ENCODE measurements around the gene DMD.

Gene DMD

DNA sequence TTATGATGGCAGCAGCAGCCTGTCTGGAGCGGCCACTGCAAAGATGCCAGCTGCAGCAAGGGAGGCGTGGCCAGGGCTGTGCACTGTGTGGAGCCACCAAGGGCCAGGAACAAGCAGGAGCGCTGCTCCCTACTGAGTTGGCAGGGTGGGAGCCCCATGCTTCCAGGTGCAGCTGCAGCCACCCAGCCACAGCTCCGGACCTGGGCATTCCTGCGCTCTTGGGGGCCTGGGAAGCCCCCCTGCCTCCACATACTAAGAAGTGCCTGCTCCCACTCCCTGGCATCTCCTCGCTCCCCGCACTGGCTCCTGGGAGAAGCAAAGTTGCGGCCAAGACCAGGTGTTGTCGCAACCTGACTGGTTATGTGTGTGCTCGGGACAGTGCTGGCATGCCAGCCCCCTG, 619.8 kb downstream of the DMD start:
- no peak for FAIRE-seq
- DNase-seq (ENCODE audit: insufficient read length, low spot score), result no peak
- TF ChIP-seq, protein P1, sequence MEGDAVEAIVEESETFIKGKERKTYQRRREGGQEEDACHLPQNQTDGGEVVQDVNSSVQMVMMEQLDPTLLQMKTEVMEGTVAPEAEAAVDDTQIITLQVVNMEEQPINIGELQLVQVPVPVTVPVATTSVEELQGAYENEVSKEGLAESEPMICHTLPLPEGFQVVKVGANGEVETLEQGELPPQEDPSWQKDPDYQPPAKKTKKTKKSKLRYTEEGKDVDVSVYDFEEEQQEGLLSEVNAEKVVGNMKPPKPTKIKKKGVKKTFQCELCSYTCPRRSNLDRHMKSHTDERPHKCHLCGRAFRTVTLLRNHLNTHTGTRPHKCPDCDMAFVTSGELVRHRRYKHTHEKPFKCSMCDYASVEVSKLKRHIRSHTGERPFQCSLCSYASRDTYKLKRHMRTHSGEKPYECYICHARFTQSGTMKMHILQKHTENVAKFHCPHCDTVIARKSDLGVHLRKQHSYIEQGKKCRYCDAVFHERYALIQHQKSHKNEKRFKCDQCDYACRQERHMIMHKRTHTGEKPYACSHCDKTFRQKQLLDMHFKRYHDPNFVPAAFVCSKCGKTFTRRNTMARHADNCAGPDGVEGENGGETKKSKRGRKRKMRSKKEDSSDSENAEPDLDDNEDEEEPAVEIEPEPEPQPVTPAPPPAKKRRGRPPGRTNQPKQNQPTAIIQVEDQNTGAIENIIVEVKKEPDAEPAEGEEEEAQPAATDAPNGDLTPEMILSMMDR (IDR thresholded peaks at IDR 0.05; ENCODE audit: insufficient read depth, missing control alignments), result no peak

DNA sequence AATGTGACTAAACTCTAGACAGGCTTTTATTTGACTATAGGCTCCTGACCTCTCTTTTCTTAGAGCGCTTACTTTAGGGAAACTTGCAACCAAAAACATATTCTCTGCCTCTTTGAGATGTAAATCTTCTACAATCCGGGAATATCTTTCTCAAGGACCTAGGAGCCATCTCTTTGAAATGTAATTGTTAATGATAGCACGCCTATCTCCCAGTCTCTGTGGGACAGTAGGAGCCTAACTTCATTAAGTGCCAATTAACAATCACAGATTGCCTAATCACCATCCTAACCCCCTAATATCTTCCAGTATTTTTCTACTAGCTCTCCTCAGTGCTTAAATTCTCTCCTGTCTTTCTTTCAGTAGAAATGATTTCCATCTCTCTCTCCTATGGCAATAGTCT, 628.6 kb downstream of the DMD start:
- no peak for DNase-seq (ENCODE audit: insufficient read length, low spot score)
- no peak for FAIRE-seq
- TF ChIP-seq, protein P1 (IDR thresholded peaks at IDR 0.05; ENCODE audit: insufficient read depth, missing control alignments), result no peak

DNA sequence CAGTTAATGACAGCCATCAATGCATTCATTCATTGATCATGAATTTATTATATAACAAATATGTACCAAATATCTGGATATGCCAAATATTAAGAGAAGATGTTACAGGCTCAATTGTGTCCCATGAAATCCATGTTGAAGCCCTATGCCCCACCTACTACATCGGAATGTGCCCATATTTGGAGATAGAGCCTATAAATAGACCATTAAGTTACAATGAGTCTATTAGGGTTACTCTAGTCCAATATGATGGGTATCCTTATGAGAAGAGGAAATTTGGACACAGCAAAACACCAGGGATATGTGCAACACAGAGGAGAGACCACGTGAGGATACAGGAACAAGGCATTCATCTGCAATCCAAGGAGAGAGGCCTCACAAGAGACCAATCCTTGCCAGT, 634.5 kb downstream of the DMD start:
- TF ChIP-seq, protein P1 (IDR thresholded peaks at IDR 0.05; ENCODE audit: insufficient read depth, missing control alignments), result no peak
- DNase-seq (ENCODE audit: insufficient read length, low spot score) (no peak), FAIRE-seq (no peak)

DNA sequence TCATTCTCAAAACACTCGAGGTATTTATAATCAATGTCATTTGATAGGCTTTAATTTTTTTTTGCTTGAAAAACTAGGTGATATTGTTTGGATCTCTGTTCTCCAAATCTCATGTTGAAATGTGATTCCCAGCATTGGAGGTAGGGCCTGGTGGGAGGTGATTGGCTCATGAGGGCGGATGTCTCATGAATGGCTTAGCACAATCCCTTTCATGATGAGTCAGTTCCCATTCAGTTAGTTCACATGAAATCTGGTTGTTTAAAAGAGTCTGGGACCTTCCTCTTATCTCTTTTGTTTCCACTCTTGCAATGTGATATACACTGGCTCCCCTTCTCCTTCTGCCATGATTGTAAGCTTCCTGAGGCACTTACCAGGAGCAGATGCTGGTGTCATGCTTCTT, 638.7 kb downstream of the DMD start:
- TF ChIP-seq, protein P1 (IDR thresholded peaks at IDR 0.05; ENCODE audit: insufficient read depth, missing control alignments), result no peak
- FAIRE-seq, result no peak
- no peak for DNase-seq (ENCODE audit: insufficient read length, low spot score)

DNA sequence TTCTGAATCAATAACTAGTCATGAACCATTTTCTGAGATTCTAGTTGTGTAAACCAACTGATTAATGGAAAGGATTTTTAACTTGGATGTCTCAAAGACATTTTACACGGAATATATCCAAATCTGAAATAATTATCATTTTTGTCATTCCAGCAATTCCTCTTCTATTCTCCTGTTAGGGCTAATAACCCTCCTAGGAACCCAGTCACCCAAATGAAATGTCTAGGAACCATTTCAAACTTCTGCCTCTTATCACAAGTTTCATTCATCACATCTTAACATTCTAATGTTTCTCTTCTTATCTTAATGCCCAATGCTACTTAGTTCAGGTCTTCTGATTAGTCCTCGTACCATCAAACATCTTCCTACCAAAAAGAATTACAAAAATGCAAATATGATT, 639.8 kb downstream of the DMD start:
- no peak for FAIRE-seq
- DNase-seq (ENCODE audit: insufficient read length, low spot score), result no peak
- TF ChIP-seq, protein P1 (IDR thresholded peaks at IDR 0.05; ENCODE audit: insufficient read depth, missing control alignments), result no peak

DNA sequence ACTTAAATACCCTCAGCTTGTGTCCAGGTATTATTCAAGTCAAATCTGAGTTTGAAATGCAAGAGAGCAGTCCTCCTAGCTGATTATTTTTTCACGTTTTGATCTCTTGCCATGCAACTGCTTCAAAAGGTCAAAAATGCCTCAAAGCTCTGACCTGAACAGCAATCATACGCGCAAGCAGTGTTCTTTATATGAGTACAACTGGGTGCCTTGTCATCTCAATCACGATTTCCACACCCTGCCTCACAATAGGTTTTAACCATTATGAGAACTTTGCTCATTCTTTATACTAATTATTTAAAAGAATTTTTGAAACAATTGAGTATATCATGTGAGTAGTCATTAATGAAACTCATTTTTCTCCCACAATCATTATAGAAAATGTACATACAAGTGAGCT, 649.1 kb downstream of the DMD start:
- no peak for FAIRE-seq
- TF ChIP-seq, protein P1 (IDR thresholded peaks at IDR 0.05; ENCODE audit: insufficient read depth, missing control alignments), result no peak

DNA sequence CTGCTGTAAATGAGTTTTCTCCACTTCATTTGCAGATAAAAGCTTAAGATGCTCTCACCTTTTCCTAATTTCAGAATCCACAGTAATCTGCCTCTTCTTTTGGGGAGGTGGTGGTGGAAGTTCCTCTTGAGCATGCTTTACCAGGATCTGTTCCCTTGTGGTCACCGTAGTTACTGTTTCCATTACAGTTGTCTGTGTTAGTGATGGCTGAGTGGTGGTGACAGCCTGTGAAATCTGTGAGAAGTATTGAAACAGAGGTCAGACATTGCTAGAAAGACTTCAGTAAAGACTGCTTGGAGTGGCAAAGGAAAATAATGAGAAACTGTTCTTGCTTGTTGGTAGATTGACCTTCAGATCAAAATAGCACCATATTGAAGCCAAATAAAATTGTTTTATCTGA, 666.2 kb downstream of the DMD start:
- TF ChIP-seq, protein P1 (IDR thresholded peaks at IDR 0.05; ENCODE audit: insufficient read depth, missing control alignments), result no peak
- no peak for DNase-seq (ENCODE audit: insufficient read length, low spot score)
- no peak for FAIRE-seq

More for the DNA sequence above, 649.1 kb downstream of the DMD start:
- DNase-seq (ENCODE audit: insufficient read length, low spot score), result no peak

All from D721Med (cell line).